NT2/D1 (cell line): ENCODE data around the gene STAB1.
A peak's percentile ranks its signal among the peaks of the same experiment; 100 is the strongest.

Experiments
- DNase-seq: peaks from one replicate; pipeline ENCODE4 v3.0.0-alpha.2; 2011; ENCODE audit warnings: low read depth, low spot score
- H3K27me3 ChIP-seq: 2 replicates; pipeline ENCODE4 v1.6.0; 2011; ENCODE audit warnings: mild to moderate bottlenecking; ENCODE audit not compliant: insufficient read length, insufficient read depth
- H3K36me3 ChIP-seq: 2 replicates; pipeline ENCODE4 v1.6.1; 2011; ENCODE audit warnings: mild to moderate bottlenecking, low read length, mixed read lengths; ENCODE audit not compliant: insufficient read depth, insufficient read length
- H3K4me1 ChIP-seq: 2 replicates; pipeline ENCODE4 v1.5.1; 2011; ENCODE audit not compliant: insufficient read depth, insufficient read length
- H3K4me3 ChIP-seq: 2 replicates; pipeline ENCODE4 v1.5.1; 2011; ENCODE audit warnings: low read depth; ENCODE audit not compliant: insufficient read length
- H3K9ac ChIP-seq: 2 replicates; pipeline ENCODE4 v1.6.0; 2011; ENCODE audit warnings: low read depth; ENCODE audit not compliant: insufficient read length
- H3K9me3 ChIP-seq: 2 replicates; pipeline ENCODE4 v1.5.1; 2011; ENCODE audit warnings: mild to moderate bottlenecking, low read length; ENCODE audit not compliant: insufficient read depth
- SUZ12 ChIP-seq: IDR thresholded peaks from 2 replicates; pipeline ENCODE4 v1.6.1; 2011; ENCODE audit not compliant: insufficient read length, insufficient read depth; ENCODE audit errors: extremely low read depth
- YY1 ChIP-seq: IDR thresholded peaks from 2 replicates; pipeline ENCODE4 v1.6.1; 2011; ENCODE audit not compliant: insufficient read length, insufficient read depth
- ZNF274 ChIP-seq: IDR thresholded peaks from 2 replicates; pipeline ENCODE4 v1.6.1; 2011; ENCODE audit warnings: mild to moderate bottlenecking, low read depth, low read length

Gene STAB1

GRCh38 chr3:52463416-52463815, 31.7 kb upstream of the STAB1 start:
- no peak overlapping the region for H3K4me3 ChIP-seq
- peaks cover 91% of the 10 kb centered on the region for H3K36me3 ChIP-seq
- no peak for DNase-seq
- no peak overlapping the region for H3K9ac ChIP-seq
- peaks cover 11% of the 10 kb centered on the region for H3K4me1 ChIP-seq
- no peaks in the 10 kb centered on the region for H3K9me3 ChIP-seq
- no peaks in the 10 kb centered on the region for H3K27me3 ChIP-seq
- no peak for TF ChIP-seq ZNF274
- TF ChIP-seq YY1 = no peak
- TF ChIP-seq SUZ12 = no peak

- H3K27me3 ChIP-seq = no peaks in the 10 kb centered on the region
- H3K4me1 ChIP-seq = peaks cover 11% of the 10 kb centered on the region
- H3K9ac ChIP-seq = no peak overlapping the region
- H3K9me3 ChIP-seq = no peaks in the 10 kb centered on the region
- TF ChIP-seq ZNF274 = no peak
- TF ChIP-seq YY1 = no peak
- no peak for TF ChIP-seq SUZ12
- no peak overlapping the region for H3K4me3 ChIP-seq
- DNase-seq = no peak
- H3K36me3 ChIP-seq = peaks cover 89% of the 10 kb centered on the region
Observed at GRCh38 chr3:52468336-52468735, 26.8 kb upstream of the STAB1 start.

GRCh38 chr3:52469001-52469400, 26.1 kb upstream of the STAB1 start:
- Histone ChIP-seq H3K9me3 (no peaks in the 10 kb centered on the region), H3K4me3 (no peak overlapping the region), H3K27me3 (no peaks in the 10 kb centered on the region), H3K4me1 (peaks cover 11% of the 10 kb centered on the region), H3K9ac (no peak overlapping the region), H3K36me3 (peaks cover 89% of the 10 kb centered on the region)
- no peak for DNase-seq
- TF ChIP-seq YY1 = no peak
- TF ChIP-seq ZNF274 = no peak

GRCh38 chr3:52470920-52471319, 24.2 kb upstream of the STAB1 start:
- Histone ChIP-seq H3K4me3 (no peak overlapping the region), H3K9ac (peak overlapping the region; percentile 5), H3K9me3 (no peaks in the 10 kb centered on the region), H3K36me3 (peaks cover 85% of the 10 kb centered on the region), H3K27me3 (no peaks in the 10 kb centered on the region), H3K4me1 (peaks cover 5% of the 10 kb centered on the region)
- no peak for TF ChIP-seq ZNF274
- TF ChIP-seq YY1 = no peak
- TF ChIP-seq SUZ12 = no peak
- DNase-seq = no peak

- H3K36me3 ChIP-seq = peaks cover 85% of the 10 kb centered on the region
- no peak overlapping the region for H3K9ac ChIP-seq
- no peak for DNase-seq
- H3K4me1 ChIP-seq = peaks cover 2% of the 10 kb centered on the region
- H3K4me3 ChIP-seq = no peak overlapping the region
- no peaks in the 10 kb centered on the region for H3K27me3 ChIP-seq
- TF ChIP-seq YY1 (no peak), SUZ12 (no peak), ZNF274 (no peak)
- H3K9me3 ChIP-seq = no peaks in the 10 kb centered on the region
Observed at GRCh38 chr3:52471371-52472238, 23.5 kb upstream of the STAB1 start.

- H3K27me3 ChIP-seq = no peaks in the 10 kb centered on the region
- no peak overlapping the region for H3K9ac ChIP-seq
- peaks cover 86% of the 10 kb centered on the region for H3K36me3 ChIP-seq
- H3K4me3 ChIP-seq = no peak overlapping the region
- no peak for DNase-seq
- TF ChIP-seq SUZ12 = no peak
- TF ChIP-seq YY1 = no peak
- TF ChIP-seq ZNF274 = no peak
- H3K9me3 ChIP-seq = no peaks in the 10 kb centered on the region
- no peaks in the 10 kb centered on the region for H3K4me1 ChIP-seq
Observed at GRCh38 chr3:52472239-52473000, 22.7 kb upstream of the STAB1 start.

GRCh38 chr3:52473026-52473425, 22.1 kb upstream of the STAB1 start:
- Histone ChIP-seq H3K9ac (peak overlapping the region; percentile 46), H3K27me3 (no peaks in the 10 kb centered on the region), H3K4me1 (no peaks in the 10 kb centered on the region), H3K36me3 (peaks cover 86% of the 10 kb centered on the region), H3K9me3 (no peaks in the 10 kb centered on the region), H3K4me3 (no peak overlapping the region)
- DNase-seq = no peak
- TF ChIP-seq ZNF274 (no peak), SUZ12 (no peak)
